ENCODE measurements around the gene TSBP1.

GRCh38 chr6:32413427-32414047, 41.8 kb upstream of the TSBP1 start:
- no peak for TF ChIP-seq CEBPG (CRISPR knock-in tag; IDR thresholded peaks at IDR 0.05)
- TF ChIP-seq POLR2A (IDR thresholded peaks at IDR 0.05; ENCODE audit: insufficient read depth in 1 of 2, low read depth in 2 of 2, low read length in 2 of 2): no peak
- peak; percentile 93 for TF ChIP-seq CTCF (CRISPR knock-in tag; IDR thresholded peaks at IDR 0.05)
- TF ChIP-seq ZNF724P (CRISPR knock-in tag; IDR thresholded peaks at IDR 0.05; ENCODE audit: borderline replicate concordance): no peak
- no peak for TF ChIP-seq ZNF414 (CRISPR knock-in tag; IDR thresholded peaks at IDR 0.05)
- no peak for TF ChIP-seq SYNCRIP (IDR thresholded peaks at IDR 0.05; ENCODE audit: insufficient read depth, low read depth, low read length)
- no peak for TF ChIP-seq ZNF672 (CRISPR knock-in tag; IDR thresholded peaks at IDR 0.05)
- no peak for TF ChIP-seq FIP1L1 (IDR thresholded peaks at IDR 0.05; ENCODE audit: borderline replicate concordance, insufficient read depth, low read depth, low read length)
- no peak for TF ChIP-seq MAFK (conservative IDR thresholded peaks at IDR 0.05 in 1 of 2, IDR thresholded peaks at IDR 0.05 in 1 of 2; ENCODE audit: low read length in 2 of 2)
- TF ChIP-seq ZSCAN25 (CRISPR knock-in tag; IDR thresholded peaks at IDR 0.05): no peak

Data from HepG2 (cell line).